GM19035 (cell line): ENCODE data around the gene MPPED2.

Experiments
- ATAC-seq: cut with Tn5 transposase; IDR thresholded peaks from one replicate; pipeline ENCODE4 v1.9.1; 2021; ENCODE audit not compliant: unreplicated experiment

The MPPED2 gene

DNA sequence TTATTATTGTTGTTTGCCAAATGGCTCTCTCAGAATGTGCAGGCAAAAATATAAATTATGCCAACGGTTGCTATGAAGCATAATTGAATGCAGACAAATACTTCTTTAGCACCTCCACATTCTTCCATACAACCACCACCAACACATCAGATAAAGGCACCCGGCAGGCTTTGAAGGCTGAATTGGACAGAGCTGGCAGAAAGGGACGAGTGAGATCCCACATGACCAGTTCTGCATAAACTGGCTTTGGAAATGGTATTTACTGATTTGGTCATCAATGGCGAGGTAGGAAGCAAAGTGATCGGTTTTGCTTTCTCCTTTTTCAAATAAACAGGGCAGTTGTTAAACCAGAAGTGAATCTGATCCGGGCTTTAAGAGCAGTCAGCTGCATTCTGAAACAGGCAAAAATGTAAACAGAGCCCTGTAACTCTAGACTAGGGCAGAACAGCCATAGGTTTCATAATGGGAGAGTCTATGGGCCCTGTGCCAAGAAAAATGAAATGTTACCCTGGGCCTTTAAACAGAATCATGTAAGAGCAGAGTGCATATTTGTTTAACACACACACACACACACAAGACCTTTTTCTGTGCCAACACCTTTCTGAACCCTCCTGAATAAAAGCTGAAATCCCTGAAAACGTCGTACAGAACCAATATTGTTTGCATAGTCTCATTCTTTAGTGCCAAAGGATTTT lies 97.7 kb downstream of the MPPED2 start:
- no peak for ATAC-seq

DNA sequence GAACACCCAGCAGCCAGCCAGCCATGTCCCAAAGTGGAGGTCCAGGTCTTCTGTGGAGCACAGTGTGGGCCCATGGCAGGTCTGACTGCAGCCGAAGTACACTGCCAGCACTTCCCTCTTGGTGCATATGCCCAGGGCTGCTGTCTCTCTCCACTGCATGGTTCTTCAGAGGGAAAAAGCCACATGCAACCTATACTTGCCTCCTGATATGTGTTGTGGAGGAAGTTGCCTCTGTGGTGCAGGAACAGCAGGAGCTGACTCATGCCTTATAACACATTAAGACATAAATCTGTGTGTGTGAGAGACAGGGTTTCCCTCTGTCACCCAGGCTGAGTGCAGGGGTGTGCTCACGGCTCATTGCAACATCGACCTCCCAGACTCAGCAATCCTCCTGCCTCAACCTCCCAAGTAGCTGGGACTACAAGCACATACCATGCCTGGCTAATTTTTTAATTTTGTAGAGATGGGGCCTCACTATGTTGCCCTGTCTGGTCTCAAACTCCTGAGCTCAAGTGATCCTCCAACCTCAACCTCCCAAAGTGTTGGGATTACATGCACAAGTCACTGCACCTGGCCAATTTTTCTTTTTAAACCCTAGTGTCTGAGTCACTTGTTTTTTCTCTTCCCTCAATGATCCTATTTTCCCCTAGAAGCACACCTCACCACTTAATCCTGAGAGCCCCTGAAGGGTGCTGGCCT lies 98.8 kb downstream of the MPPED2 start:
- no peak for ATAC-seq

DNA sequence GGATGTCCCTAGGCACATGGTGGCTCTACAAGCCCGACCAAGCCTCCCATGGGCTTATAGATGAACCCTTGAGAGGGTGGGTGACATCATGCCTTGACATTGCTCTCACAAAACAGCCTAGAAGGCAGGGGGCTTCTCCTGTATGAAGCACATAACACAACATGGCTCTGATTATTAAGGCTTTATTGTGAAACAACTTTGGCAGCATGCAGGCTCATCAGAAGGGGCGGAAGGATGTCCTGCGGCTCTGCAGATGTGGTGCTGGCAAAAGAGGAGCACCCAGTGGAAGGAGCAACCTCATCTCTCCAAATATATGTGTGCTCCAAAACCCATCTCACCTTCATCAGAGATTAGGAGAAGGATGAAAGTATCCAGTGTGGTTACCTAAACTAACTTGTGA lies 100.4 kb downstream of the MPPED2 start:
- no peak for ATAC-seq

DNA sequence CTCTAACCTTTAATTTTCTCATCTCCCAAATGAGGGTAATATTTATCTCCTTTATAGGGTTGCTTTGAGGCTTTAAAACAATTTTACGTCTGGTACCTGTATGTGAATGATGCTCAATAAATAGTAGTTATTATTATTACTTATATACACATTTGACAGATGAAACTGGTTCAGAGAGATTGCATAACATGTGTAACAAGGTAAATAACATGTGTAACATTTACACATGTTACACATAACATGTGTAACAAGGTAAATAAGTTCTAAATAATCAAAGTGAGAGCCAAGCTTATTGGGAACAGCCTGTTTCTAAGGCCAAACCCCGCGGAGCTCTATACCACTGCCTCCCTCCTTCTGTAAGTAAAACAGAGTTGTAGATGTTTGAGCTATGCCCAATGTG lies 100.9 kb downstream of the MPPED2 start:
- no peak for ATAC-seq

- ATAC-seq: no peak
Measured at GRCh38 chr11:30483056-30483455, 103.1 kb downstream of the MPPED2 start.

- no peak for ATAC-seq
Measured at GRCh38 chr11:30481796-30482195, 104.4 kb downstream of the MPPED2 start.

GRCh38 chr11:30481330-30481729 lies 104.8 kb downstream of the MPPED2 start:
- no peak for ATAC-seq

GRCh38 chr11:30479899-30480298 lies 106.3 kb downstream of the MPPED2 start:
- ATAC-seq: no peak

GRCh38 chr11:30478923-30479322 lies 107.2 kb downstream of the MPPED2 start:
- no peak for ATAC-seq

DNA sequence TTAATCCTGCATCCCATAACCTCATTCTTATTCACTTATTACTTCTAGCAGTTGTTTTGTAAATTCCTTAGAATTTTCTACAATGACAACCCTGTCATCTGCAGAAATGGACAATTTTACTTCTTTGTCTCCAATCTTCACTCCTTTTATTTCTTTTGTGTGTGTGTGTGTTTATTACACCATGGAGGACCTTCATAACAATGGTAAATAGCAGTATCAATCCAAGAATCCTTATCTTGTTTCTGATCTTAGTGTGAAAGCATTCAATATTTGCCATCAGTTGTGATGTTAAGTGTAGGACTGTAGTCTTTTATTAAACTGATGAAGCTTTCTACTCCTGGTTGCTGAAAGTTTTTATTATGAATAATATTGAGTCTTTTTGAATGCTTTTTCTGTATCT lies 109.1 kb downstream of the MPPED2 start:
- no peak for ATAC-seq

- no peak for ATAC-seq
Measured at GRCh38 chr11:30474151-30474954, 111.8 kb downstream of the MPPED2 start.

DNA sequence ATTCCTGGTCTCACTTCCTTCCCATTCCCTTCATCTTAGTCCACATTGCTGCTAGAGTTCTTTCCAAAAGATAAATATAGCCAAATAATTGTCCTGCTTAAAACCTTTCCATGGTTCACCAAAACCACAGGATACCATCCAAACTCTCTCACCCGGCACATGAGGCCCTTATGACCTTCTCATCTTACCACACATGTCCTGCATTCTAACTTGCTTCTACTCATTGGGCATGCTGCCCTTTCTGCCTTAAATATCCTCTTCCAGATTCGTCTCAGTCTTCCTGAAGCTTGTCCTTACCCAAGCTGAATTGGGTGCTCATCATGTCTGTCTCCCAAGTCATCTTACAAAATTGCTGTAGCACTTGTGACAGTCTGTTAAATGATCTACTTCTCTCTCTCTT lies 114.9 kb downstream of the MPPED2 start:
- ATAC-seq: no peak

DNA sequence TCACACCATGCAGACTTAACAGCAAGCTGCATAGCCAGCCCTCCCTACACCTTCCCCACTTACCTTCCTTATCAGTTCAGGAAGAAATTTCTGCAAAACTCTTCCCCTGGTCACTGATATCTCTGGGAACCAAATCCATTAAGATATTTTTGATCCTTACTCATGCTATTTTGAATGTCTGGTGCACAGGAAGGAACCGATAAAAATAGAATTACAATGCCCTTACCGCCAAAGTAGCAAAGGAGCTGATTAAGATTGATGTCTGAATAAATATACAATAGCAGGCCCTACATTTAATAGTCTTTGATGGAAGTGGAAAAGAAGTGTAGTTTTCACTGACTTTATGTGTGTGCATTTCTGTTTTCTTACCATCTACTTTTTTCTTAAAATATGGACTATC lies 117.3 kb downstream of the MPPED2 start:
- ATAC-seq: no peak

- no peak for ATAC-seq
Measured at GRCh38 chr11:30467176-30467575, 119.0 kb downstream of the MPPED2 start.

GRCh38 chr11:30465623-30466022 lies 120.5 kb downstream of the MPPED2 start:
- peak; percentile 49 for ATAC-seq

GRCh38 chr11:30465192-30465591 lies 121.0 kb downstream of the MPPED2 start:
- peak; percentile 13 for ATAC-seq

DNA sequence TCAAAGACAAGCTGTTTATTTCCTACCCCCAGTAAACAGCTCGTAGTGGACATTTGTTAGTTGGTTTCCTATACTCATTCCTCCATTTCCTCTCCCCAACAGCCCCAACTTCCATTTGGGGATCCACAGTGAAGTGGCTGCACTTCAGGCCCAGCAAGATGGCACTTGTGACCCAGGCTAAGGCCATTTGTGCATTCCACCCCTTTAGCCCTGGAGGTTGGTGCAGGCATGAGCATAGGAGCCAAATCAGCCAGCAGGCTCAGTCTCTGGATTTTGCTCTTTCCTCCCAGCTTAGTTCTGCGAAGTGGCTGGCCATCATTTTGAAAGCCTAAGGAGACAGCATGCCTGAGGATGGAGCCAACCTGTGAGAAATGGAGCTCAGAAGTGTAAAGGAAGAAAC lies 122.9 kb downstream of the MPPED2 start:
- ATAC-seq: no peak

DNA sequence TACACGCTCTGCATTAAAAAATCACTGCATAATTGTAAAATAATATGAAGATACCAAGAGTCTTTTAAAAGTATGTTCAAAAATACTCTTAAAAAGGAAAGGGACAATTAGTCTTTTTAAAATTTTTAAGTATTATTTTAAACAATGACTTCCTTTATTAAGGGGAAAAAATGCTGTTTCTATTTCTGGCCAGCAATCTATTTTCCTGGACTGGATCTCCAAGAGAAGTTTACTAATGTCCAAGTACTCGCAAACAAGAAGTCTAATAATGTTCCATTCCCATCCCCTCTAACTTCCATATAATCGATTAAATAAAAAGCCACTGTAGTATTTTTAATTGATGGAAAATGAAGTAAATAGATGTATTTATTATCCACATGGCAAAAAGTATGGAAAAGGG lies 123.7 kb downstream of the MPPED2 start:
- no peak for ATAC-seq

DNA sequence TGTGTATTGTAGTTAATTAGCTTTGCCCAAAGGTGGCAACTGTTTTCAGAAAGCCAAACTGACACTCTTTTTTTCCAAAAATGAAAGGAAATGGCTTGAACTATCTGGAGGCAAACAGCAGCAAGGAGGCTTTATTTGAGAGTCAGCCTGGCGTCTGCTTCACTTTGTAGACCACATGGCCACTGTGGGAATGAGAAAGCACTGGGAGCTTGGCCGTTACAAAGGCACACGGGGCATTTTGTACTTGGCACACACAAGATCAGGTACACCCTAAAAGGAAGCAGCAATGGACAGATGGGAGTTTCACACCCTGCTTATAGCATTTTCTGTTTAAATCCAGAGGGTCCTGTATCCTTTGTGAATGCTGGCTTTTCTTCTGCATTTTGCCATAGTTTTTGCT lies 126.3 kb downstream of the MPPED2 start:
- ATAC-seq: no peak

DNA sequence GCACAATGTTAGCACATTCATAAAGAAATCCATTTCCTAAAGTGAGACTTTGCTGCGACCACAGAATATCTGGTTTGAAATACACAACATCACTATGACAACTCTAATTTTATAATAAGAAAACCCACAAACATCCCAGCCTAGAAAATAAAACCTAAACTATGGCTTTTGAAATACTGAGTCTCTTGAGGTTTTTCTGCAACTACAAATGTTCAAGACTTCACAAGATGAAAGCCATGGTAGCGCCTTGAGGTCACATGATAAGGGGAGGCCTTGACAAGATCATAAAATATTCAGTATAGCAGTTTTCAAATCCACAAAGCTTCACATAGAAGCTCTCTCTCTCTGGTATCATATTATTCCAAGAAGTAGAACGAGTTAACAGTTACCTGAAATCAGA lies 126.8 kb downstream of the MPPED2 start:
- ATAC-seq: no peak

GRCh38 chr11:30458541-30458940 lies 127.6 kb downstream of the MPPED2 start:
- no peak for ATAC-seq

GRCh38 chr11:30457087-30457486 lies 129.1 kb downstream of the MPPED2 start:
- ATAC-seq: no peak
